HepG2 (cell line): ENCODE results near the gene XPO1. TPM values are rescaled to one million over a fixed set of nuclear protein-coding genes. Genes with fewer than 3 reads are reported as not detected.
A peak's percentile ranks its signal among the peaks of the same experiment; 100 is the strongest.

ENCODE experiments used
- EEA1 ChIP-seq: sonication (generic); formaldehyde crosslinking; IDR thresholded peaks from 2 replicates; pipeline ENCODE4 v1.5.1; 2020; ENCODE audit warnings: mild to moderate bottlenecking, missing genetic modification reagents, borderline replicate concordance
- EZH2 ChIP-seq: conservative IDR thresholded peaks from 2 replicates; pipeline ENCODE4 v1.6.1; 2012; ENCODE audit warnings: mild to moderate bottlenecking, low read depth, low read length, moderate library complexity
- FOXO1 ChIP-seq: sonication (generic); formaldehyde crosslinking; IDR thresholded peaks from 2 replicates; pipeline ENCODE4 v1.4.0; 2020; ENCODE audit warnings: missing genetic modification reagents
- MYC ChIP-seq: sonication (generic); formaldehyde crosslinking; IDR thresholded peaks from 2 replicates; pipeline ENCODE4 v1.9.0; 2021; ENCODE audit warnings: missing genetic modification reagents, borderline replicate concordance
- PAX8 ChIP-seq: sonication (generic); formaldehyde crosslinking; IDR thresholded peaks from 2 replicates; pipeline ENCODE4 v1.8.0; 2022; ENCODE audit warnings: mild to moderate bottlenecking, missing genetic modification reagents, borderline replicate concordance
- RCOR2 ChIP-seq: IDR thresholded peaks from 2 replicates; pipeline ENCODE4 v1.6.1; 2016; ENCODE audit warnings: missing biosample characterization, missing genetic modification reagents
- SP2 ChIP-seq: sonication (generic); formaldehyde crosslinking; IDR thresholded peaks from 2 replicates; pipeline ENCODE4 v1.5.1; 2020; ENCODE audit warnings: mild to moderate bottlenecking, missing genetic modification reagents
- STAT6 ChIP-seq: sonication (generic); formaldehyde crosslinking; IDR thresholded peaks from 2 replicates; pipeline ENCODE4 v1.4.0; 2020; ENCODE audit warnings: missing genetic modification reagents, mild to moderate bottlenecking, borderline replicate concordance
- TBL1XR1 ChIP-seq: fragments of 150-350 bp; IDR thresholded peaks from 2 replicates; pipeline ENCODE4 v1.6.1; 2014; ENCODE audit warnings: borderline replicate concordance, low read length; ENCODE audit not compliant: partially characterized antibody
- TBX3 ChIP-seq: fragments of 450-650 bp; IDR thresholded peaks from 2 replicates; pipeline ENCODE4 v1.6.1; 2017; ENCODE audit warnings: antibody characterized with exemption, mild to moderate bottlenecking, inconsistent platforms, borderline replicate concordance
- TEF ChIP-seq: sonication (generic); formaldehyde crosslinking; IDR thresholded peaks from 2 replicates; pipeline ENCODE4 v1.5.0; 2020; ENCODE audit warnings: missing genetic modification reagents
- TRAFD1 ChIP-seq: sonication (generic); formaldehyde crosslinking; IDR thresholded peaks from 2 replicates; pipeline ENCODE4 v1.5.1; 2020; ENCODE audit warnings: missing genetic modification reagents, mild to moderate bottlenecking, borderline replicate concordance
- ZBTB20 ChIP-seq: sonication (generic); formaldehyde crosslinking; IDR thresholded peaks from 2 replicates; pipeline ENCODE4 v1.8.1; 2023; ENCODE audit warnings: missing genetic modification reagents, low read depth, mild to moderate bottlenecking, borderline replicate concordance
- ZNF138 ChIP-seq: sonication (generic); formaldehyde crosslinking; IDR thresholded peaks from 2 replicates; pipeline ENCODE4 v1.5.0; 2020; ENCODE audit warnings: mild to moderate bottlenecking, low read depth, missing genetic modification reagents
- ZNF253 ChIP-seq: sonication (generic); formaldehyde crosslinking; IDR thresholded peaks from 2 replicates; pipeline ENCODE4 v1.8.0; 2022; ENCODE audit warnings: mild to moderate bottlenecking, missing genetic modification reagents, borderline replicate concordance
- ZNF512B ChIP-seq: sonication (generic); formaldehyde crosslinking; IDR thresholded peaks from 2 replicates; pipeline ENCODE4 v1.5.1; 2020; ENCODE audit warnings: missing genetic modification reagents, mild to moderate bottlenecking, borderline replicate concordance
- ZNF558 ChIP-seq: sonication (generic); formaldehyde crosslinking; IDR thresholded peaks from 2 replicates; pipeline ENCODE4 v1.9.0; 2022; ENCODE audit warnings: mild to moderate bottlenecking, missing genetic modification reagents, borderline replicate concordance
- ZNF598 ChIP-seq: sonication (generic); formaldehyde crosslinking; IDR thresholded peaks from 2 replicates; pipeline ENCODE4 v1.5.1; 2020; ENCODE audit warnings: mild to moderate bottlenecking, missing genetic modification reagents, borderline replicate concordance
- ZNF781 ChIP-seq: sonication (generic); formaldehyde crosslinking; IDR thresholded peaks from 2 replicates; pipeline ENCODE4 v1.5.1; 2020; ENCODE audit warnings: borderline replicate concordance, mild to moderate bottlenecking, missing genetic modification reagents; ENCODE audit errors: not compliant biosample characterization
- polyA plus RNA-seq, 8 experiments: library from polyadenylated mRNA; depleted of rRNA in 3 of 8; stranded (reverse) in 7 of 8; unstranded in 1 of 8; fragments of >200 nt; fragmentation: Illumina TruSeq in 4 of 8; extraction: Trizol in 4 of 8; gene quantifications; 2 replicates each; pipeline versions ENCODE4 v1.2.1 to v1.2.3, GENCODE V29; 2011 to 2016; ENCODE audit warnings: low read depth in 4 of 8, missing spikeins in 1 of 8, mixed read lengths in 1 of 8; ENCODE audit not compliant: insufficient read depth in 1 of 8
- total RNA-seq, 5 experiments: library from RNA; depleted of rRNA; stranded (reverse); fragments of >200 nt; fragmentation: Illumina TruSeq; extraction: Trizol; gene quantifications; 2 replicates each; pipeline ENCODE4 v1.2.3, GENCODE V29; 2016; ENCODE audit warnings: low read depth in 1 of 5

The XPO1 gene
- total and polyA plus RNA-seq, 2 of the 13 experiments (the other 11 are each of a cell fraction or from before 2014, with no cell fraction given), result 67.4 to 212 TPM

GRCh38 chr2:61470965-61471904 is 66.9 kb downstream of the XPO1 start, which contains the start of gene USP34 (continued):
- TF ChIP-seq TEF (no peak; the same call in 1 of the 2 replicates), PAX8 (CRISPR knock-in tag) (0 out of 2 replicates have a peak, but pooled peaks have one; percentile 52), ZNF253 (CRISPR knock-in tag) (no peak), ZNF781 (CRISPR knock-in tag) (peak; percentile 92), ZNF138 (CRISPR knock-in tag) (no peak), STAT6 (CRISPR knock-in tag) (no peak), EZH2 (no peak), TRAFD1 (CRISPR knock-in tag) (no peak; the same call in 1 of the 2 replicates), ZNF512B (CRISPR knock-in tag) (0 out of 2 replicates have a peak, but pooled peaks have one; percentile 64), ZBTB20 (CRISPR knock-in tag) (peak; percentile 86; the same call in 1 of the 2 replicates), MYC (CRISPR knock-in tag) (peak; percentile 77; the same call in 1 of the 2 replicates), ZNF598 (CRISPR knock-in tag) (peak; percentile 85), FOXO1 (peak; percentile 70), TBL1XR1 (peak; percentile 62), EEA1 (CRISPR knock-in tag) (peak; percentile 63; the same call in 1 of the 2 replicates), TBX3 (peak; percentile 46; the same call in 1 of the 2 replicates), ZNF558 (CRISPR knock-in tag) (peak; percentile 69; the same call in 1 of the 2 replicates), RCOR2 (0 out of 2 replicates have a peak, but pooled peaks have one; percentile 10), SP2 (CRISPR knock-in tag) (peak; percentile 50)
